ENCODE results near the gene SH2D3C. TPM values are rescaled to one million over a fixed set of nuclear protein-coding genes. Genes with fewer than 3 reads are reported as not detected.

SH2D3C gene
- polyA plus RNA-seq, 2 of the 4 experiments (the other 2 are of a cell fraction), result 0.06 TPM

- ChIA-PET CTCF (interaction anchor here (4.5 to 15.5 kb wide), 3 partner anchors 10 to 97 kb away, joined by 20 to 157 read pairs (median 47); partner anchors contain the start of genes CDK9, SH2D3C and TOR2A), POLR2A (no interaction called here)
- DNase-seq (ENCODE audit: low read depth in 1 of 2, low spot score in 1 of 2) (no peak), ATAC-seq (no peak), FAIRE-seq (no peak)
- Histone ChIP-seq H3K4me3 (no peak overlapping the region), H3K9me3 (no peaks in the 10 kb centered on the region), H3K27ac (no peak overlapping the region), H3K4me1 (peaks cover 4% of the 10 kb centered on the region; the same call in 1 of the 3 replicates), H3K4me2 (no peak overlapping the region)
- TF ChIP-seq REST (IDR thresholded peaks at IDR 0.05), result no peak
- 63% methylated on average over 3 of the region's 3 CpGs for WGBS (ENCODE audit: missing lambda C conversion rate)
Observed at GRCh38 chr9:127773272-127773671, 5.2 kb downstream of the SH2D3C start.

DNA sequence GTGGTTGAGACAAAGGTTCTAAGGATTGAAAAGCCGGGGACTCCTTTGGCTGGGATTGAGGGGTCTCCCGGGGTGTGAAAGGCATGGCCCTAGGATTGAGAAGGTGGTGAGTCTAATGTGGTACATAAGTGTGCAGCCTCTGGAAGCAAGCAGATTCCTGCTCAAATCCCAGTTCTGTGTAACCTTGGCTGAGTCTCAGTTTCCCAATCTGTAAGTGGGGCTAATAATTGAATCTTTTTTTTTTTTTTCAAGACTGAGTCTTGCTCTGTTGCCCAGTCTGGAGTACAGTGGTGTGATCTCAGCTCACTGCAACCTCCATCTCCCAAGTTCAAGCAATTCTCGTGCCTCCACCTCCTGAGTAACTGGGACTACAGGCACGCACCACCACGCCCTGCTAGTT lies 5.9 kb downstream of the SH2D3C start:
- ATAC-seq (no peak), DNase-seq (ENCODE audit: low read depth in 1 of 2, low spot score in 1 of 2) (no peak), FAIRE-seq (no peak)
- TF ChIP-seq FOSB (CRISPR knock-in tag; IDR thresholded peaks at IDR 0.05) (no peak), SMC3 (IDR thresholded peaks at IDR 0.05) (no peak), ZNF302 (CRISPR knock-in tag; IDR thresholded peaks at IDR 0.05) (no peak), RCOR1 (IDR thresholded peaks at IDR 0.05; ENCODE audit: low read depth, low read length) (no peak), NR3C1 (IDR thresholded peaks at IDR 0.05) (no peak), JUNB (IDR thresholded peaks at IDR 0.05) (no peak)
- TF ChIP-seq, protein P1, sequence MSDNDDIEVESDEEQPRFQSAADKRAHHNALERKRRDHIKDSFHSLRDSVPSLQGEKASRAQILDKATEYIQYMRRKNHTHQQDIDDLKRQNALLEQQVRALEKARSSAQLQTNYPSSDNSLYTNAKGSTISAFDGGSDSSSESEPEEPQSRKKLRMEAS (IDR thresholded peaks at IDR 0.05), result no peak
- TF ChIP-seq, protein P2, sequence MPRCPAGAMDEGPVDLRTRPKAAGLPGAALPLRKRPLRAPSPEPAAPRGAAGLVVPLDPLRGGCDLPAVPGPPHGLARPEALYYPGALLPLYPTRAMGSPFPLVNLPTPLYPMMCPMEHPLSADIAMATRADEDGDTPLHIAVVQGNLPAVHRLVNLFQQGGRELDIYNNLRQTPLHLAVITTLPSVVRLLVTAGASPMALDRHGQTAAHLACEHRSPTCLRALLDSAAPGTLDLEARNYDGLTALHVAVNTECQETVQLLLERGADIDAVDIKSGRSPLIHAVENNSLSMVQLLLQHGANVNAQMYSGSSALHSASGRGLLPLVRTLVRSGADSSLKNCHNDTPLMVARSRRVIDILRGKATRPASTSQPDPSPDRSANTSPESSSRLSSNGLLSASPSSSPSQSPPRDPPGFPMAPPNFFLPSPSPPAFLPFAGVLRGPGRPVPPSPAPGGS (IDR thresholded peaks at IDR 0.05), result no peak
- TF ChIP-seq, protein P3, sequence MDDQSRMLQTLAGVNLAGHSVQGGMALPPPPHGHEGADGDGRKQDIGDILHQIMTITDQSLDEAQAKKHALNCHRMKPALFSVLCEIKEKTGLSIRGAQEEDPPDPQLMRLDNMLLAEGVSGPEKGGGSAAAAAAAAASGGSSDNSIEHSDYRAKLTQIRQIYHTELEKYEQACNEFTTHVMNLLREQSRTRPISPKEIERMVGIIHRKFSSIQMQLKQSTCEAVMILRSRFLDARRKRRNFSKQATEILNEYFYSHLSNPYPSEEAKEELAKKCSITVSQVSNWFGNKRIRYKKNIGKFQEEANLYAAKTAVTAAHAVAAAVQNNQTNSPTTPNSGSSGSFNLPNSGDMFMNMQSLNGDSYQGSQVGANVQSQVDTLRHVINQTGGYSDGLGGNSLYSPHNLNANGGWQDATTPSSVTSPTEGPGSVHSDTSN (IDR thresholded peaks at IDR 0.05), result no peak
- CTCF ChIA-PET, result interaction anchor here (4.5 to 15.5 kb wide), 3 partner anchors 11 to 98 kb away, joined by 20 to 157 read pairs (median 47); partner anchors contain the start of genes CDK9, SH2D3C and TOR2A
- POLR2A ChIA-PET, result no interaction called here
- H3K9me3 ChIP-seq, result no peaks in the 10 kb centered on the region
- H3K4me3 ChIP-seq, result no peak overlapping the region
- H3K4me1 ChIP-seq, result peaks cover 4% of the 10 kb centered on the region; the same call in 1 of the 3 replicates
- H3K4me2 ChIP-seq, result no peak overlapping the region
- WGBS (ENCODE audit: missing lambda C conversion rate), result 91% methylated on average over 5 of the region's 5 CpGs
- H3K27ac ChIP-seq, result no peak overlapping the region

GRCh38 chr9:127771570-127772189 lies 6.8 kb downstream of the SH2D3C start:
- POLR2A ChIA-PET, result interaction anchor here (0.6 to 1.0 kb wide), 7 partner anchors 9 to 231 kb away, joined by 3 to 5 read pairs (median 4); partner anchors contain the start of gene CDK9
- TF ChIP-seq, protein P1 (IDR thresholded peaks at IDR 0.05), result 0 out of 2 replicates have a peak, but pooled peaks have one; percentile 3
- no peak for TF ChIP-seq RARB (CRISPR knock-in tag; IDR thresholded peaks at IDR 0.05)
- no peak for FAIRE-seq
- CTCF ChIA-PET, result interaction anchor here (0.8 to 15.5 kb wide), 8 partner anchors 12 to 101 kb away, joined by 3 to 157 read pairs (median 5); partner anchors contain the start of genes CDK9, SH2D3C and TOR2A
- H3K27ac ChIP-seq, result peak overlapping the region; percentile 50 to 54; a peak in 5 of 6 replicates
- peak overlapping the region; percentile 40 for H3K4me3 ChIP-seq
- H3K4me1 ChIP-seq, result peaks cover 4% of the 10 kb centered on the region; the same call in 1 of the 3 replicates
- DNase-seq (ENCODE audit: low read depth in 1 of 2, low spot score in 1 of 2), result no peak
- H3K4me2 ChIP-seq, result peak overlapping the region; percentile 74
- no peak; a peak in 1 of 6 replicates for ATAC-seq
- 4% methylated on average over 11 of the region's 19 CpGs for WGBS (ENCODE audit: missing lambda C conversion rate)
- no peaks in the 10 kb centered on the region for H3K9me3 ChIP-seq

Measured in A549 (cell line).